ENCODE data around the gene SPIRE2.
"Not testable (repeated sequence)": the region's sequence is repeated elsewhere in the genome, so short reads cannot be mapped to it uniquely, and the experiment has no call there.

SPIRE2 gene

GRCh38 chr16:89834813-89835363 lies 6.6 kb downstream of the SPIRE2 start:
- not testable (repeated sequence) for DNase-seq (ENCODE audit: low read depth in 2 of 2)

- DNase-seq (ENCODE audit: low read depth in 2 of 2), result not testable (repeated sequence)
Observed at GRCh38 chr16:89836484-89836883, 8.2 kb downstream of the SPIRE2 start.

- DNase-seq (ENCODE audit: low read depth in 2 of 2), result no peak
Observed at GRCh38 chr16:89837014-89837546, 8.8 kb downstream of the SPIRE2 start.

- DNase-seq (ENCODE audit: low read depth in 2 of 2), result no peak
Observed at GRCh38 chr16:89841275-89841674, 13.0 kb downstream of the SPIRE2 start.

- DNase-seq (ENCODE audit: low read depth in 2 of 2), result no peak
Observed at GRCh38 chr16:89842471-89843408, 14.5 kb downstream of the SPIRE2 start.

- DNase-seq (ENCODE audit: low read depth in 2 of 2), result no peak
Observed at GRCh38 chr16:89843409-89844350, 15.4 kb downstream of the SPIRE2 start.

GRCh38 chr16:89844739-89845339 lies 16.6 kb downstream of the SPIRE2 start:
- DNase-seq (ENCODE audit: low read depth in 2 of 2), result no peak

- DNase-seq (ENCODE audit: low read depth in 2 of 2), result no peak
Observed at GRCh38 chr16:89845417-89845816, 17.1 kb downstream of the SPIRE2 start.

GRCh38 chr16:89847051-89847939 lies 19.0 kb downstream of the SPIRE2 start:
- DNase-seq (ENCODE audit: low read depth in 2 of 2), result no peak

- DNase-seq (ENCODE audit: low read depth in 2 of 2), result no peak
Observed at GRCh38 chr16:89847940-89848297, 19.6 kb downstream of the SPIRE2 start.

GRCh38 chr16:89848974-89849373 lies 20.7 kb downstream of the SPIRE2 start:
- DNase-seq (ENCODE audit: low read depth in 2 of 2), result no peak

GRCh38 chr16:89853306-89853993 lies 25.2 kb downstream of the SPIRE2 start:
- no peak for DNase-seq (ENCODE audit: low read depth in 2 of 2)

- no peak for DNase-seq (ENCODE audit: low read depth in 2 of 2)
Observed at GRCh38 chr16:89855301-89855945, 27.1 kb downstream of the SPIRE2 start.

GRCh38 chr16:89855986-89856385 lies 27.7 kb downstream of the SPIRE2 start:
- no peak for DNase-seq (ENCODE audit: low read depth in 2 of 2)

GRCh38 chr16:89858973-89859614 lies 30.8 kb downstream of the SPIRE2 start:
- DNase-seq (ENCODE audit: low read depth in 2 of 2), result no peak

GRCh38 chr16:89859615-89860007 lies 31.3 kb downstream of the SPIRE2 start:
- DNase-seq (ENCODE audit: low read depth in 2 of 2), result no peak

- DNase-seq (ENCODE audit: low read depth in 2 of 2), result peak; percentile 48 to 63
Observed at GRCh38 chr16:89860747-89861304, 32.6 kb downstream of the SPIRE2 start.

- DNase-seq (ENCODE audit: low read depth in 2 of 2), result no peak
Observed at GRCh38 chr16:89861648-89862047, 33.4 kb downstream of the SPIRE2 start.
